BJ (cell line): ENCODE measurements around the gene SUSD6. TPM values are rescaled to one million over a fixed set of nuclear protein-coding genes. Genes with fewer than 3 reads are reported as not detected.

Experiments
- CTCF ChIA-PET: fragments of 350-600 bp; formaldehyde crosslinking; extraction: SDS; loops from one replicate; lab custom pipeline; 2021; ENCODE audit warnings: antibody characterized with exemption, inconsistent platforms; lab: Yijun Ruan, JAX
- POLR2A ChIA-PET: fragments of 300-600 bp; sonication (Branson Sonifier 250); formaldehyde crosslinking; extraction: SDS; loops from one replicate; lab custom pipeline; 2021; ENCODE audit warnings: antibody characterized with exemption; lab: Charles Lee
- DNase-seq: peaks from one replicate; pipeline ENCODE4 v3.0.0-alpha.2; 2011; ENCODE audit warnings: low read depth
- H3K27me3 ChIP-seq: 2 replicates; pipeline ENCODE4 v1.6.0; 2011; ENCODE audit warnings: low read length; ENCODE audit not compliant: control insufficient read depth, insufficient read depth
- H3K36me3 ChIP-seq: 2 replicates; pipeline ENCODE4 v1.5.1; 2011; ENCODE audit warnings: low read length; ENCODE audit not compliant: control insufficient read depth, insufficient read depth
- H3K4me3 ChIP-seq: 2 replicates; pipeline ENCODE4 v1.5.1; 2011; ENCODE audit warnings: low read depth, mild to moderate bottlenecking, control low read depth, low read length
- CTCF ChIP-seq: IDR thresholded peaks from 2 replicates; pipeline ENCODE4 v1.5.1; 2011; ENCODE audit warnings: low read depth, mild to moderate bottlenecking, control low read depth, inconsistent platforms, low read length, moderate library complexity; ENCODE audit not compliant: insufficient read depth
- polyA plus RNA-seq: library from polyadenylated mRNA; depleted of rRNA; stranded (reverse); fragments of >200 nt; gene quantifications from 2 replicates; pipeline ENCODE4 v1.2.3, GENCODE V29; 2011

Gene SUSD6
- polyA plus RNA-seq, 1 experiment = 20.3 TPM

GRCh38 chr14:69570836-69571330 lies 40.5 kb upstream of the SUSD6 start:
- Histone ChIP-seq H3K27me3 (peaks cover 45% of the 10 kb centered on the region), H3K36me3 (no peaks in the 10 kb centered on the region), H3K4me3 (no peak overlapping the region)
- DNase-seq = no peak
- CTCF ChIA-PET = interaction anchor here (0.6 to 6.3 kb wide), 8 partner anchors 9 to 45 kb away, joined by 3 to 49 read pairs (median 14); no protein-coding TSS in a partner anchor
- TF ChIP-seq CTCF = no peak
- POLR2A ChIA-PET = no interaction called here

DNA sequence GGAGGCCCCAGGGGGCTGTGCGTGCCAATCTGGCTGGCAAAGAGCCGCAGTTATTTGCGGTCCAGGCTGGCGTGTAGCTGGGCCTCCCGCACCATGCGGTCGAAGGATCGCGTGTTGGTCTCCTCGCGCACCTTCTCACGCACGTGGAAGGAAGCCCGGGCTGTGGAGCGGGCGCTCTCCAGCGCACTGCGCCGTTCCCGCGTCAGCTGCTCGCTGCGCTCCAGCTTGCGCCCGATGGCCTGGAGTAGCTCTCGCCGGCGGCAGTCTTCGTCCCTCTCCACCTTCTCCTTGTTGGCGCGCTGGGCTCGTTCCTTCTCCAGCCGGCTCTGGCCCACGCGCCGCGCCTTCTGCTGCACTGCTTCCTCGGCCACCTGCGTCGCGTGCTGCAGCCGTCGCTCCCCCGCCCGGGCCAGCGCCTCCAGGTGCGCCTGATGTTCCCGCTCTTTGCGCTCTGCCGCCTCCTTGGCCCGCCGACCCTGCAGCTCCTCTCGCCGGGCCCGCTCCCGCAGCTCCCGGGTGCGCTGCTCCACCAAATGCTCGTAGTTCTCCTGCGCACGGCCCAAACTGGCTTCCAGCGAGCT lies 39.9 kb upstream of the SUSD6 start:
- ChIA-PET CTCF (interaction anchor here (1.1 to 6.3 kb wide), 11 partner anchors 8 to 329 kb away, joined by 3 to 49 read pairs (median 19); no protein-coding TSS in a partner anchor), POLR2A (no interaction called here)
- TF ChIP-seq CTCF = no peak
- no peaks in the 10 kb centered on the region for H3K36me3 ChIP-seq
- H3K27me3 ChIP-seq = peaks cover 50% of the 10 kb centered on the region
- DNase-seq = no peak
- H3K4me3 ChIP-seq = no peak overlapping the region

DNA sequence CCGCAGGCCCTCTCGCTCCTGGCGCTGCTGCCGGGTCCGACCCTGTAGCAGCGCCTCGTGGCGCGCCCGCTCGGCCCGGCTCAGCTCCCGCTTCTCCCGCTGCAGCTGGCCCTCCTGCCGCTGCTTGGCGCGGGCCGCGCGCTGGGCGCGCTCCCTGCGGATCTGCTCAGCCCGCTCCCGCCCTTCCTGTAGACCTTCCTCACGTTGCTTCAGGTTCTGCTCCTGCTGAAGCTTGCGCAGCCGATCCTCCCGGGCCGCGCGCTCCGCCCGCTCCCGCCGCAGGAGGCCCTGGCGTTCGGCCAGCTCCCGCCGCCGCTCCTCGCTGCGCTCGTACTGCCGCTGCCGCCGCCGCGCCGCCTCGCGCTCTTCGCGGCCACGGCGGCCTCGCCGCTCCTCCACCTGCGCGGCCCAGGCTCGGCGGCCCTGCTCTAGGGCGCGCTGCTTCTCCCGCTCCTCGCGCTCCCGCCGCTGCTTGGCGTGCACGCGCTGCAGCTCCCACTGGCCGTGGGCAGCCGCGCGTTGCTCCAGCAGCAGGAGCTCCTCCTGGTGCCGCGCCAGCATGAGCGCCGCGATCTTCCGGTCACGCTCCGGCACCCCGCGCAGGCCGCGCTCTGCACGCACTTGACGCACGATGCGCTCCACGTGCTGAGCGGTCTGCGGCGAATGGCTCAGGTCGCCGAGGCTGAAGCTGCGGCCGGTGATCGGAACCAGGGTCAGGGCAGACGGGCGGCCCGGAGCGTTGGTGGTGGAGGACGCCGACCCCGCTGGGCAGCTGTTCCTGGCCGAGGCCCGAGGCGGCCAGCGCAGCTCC lies 39.2 kb upstream of the SUSD6 start:
- Histone ChIP-seq H3K36me3 (no peaks in the 10 kb centered on the region), H3K4me3 (peak overlapping the region; percentile 9; the same call in 1 of the 2 replicates), H3K27me3 (peaks cover 49% of the 10 kb centered on the region)
- no peak for DNase-seq
- TF ChIP-seq CTCF = no peak
- CTCF ChIA-PET = interaction anchor here (0.7 to 6.3 kb wide), 13 partner anchors 8 to 330 kb away, joined by 3 to 49 read pairs (median 10); no protein-coding TSS in a partner anchor
- POLR2A ChIA-PET = no interaction called here

GRCh38 chr14:69572841-69573135 lies 38.6 kb upstream of the SUSD6 start:
- no peak overlapping the region for H3K4me3 ChIP-seq
- no peaks in the 10 kb centered on the region for H3K36me3 ChIP-seq
- no peak for TF ChIP-seq CTCF
- no peak for DNase-seq
- ChIA-PET POLR2A (no interaction called here), CTCF (interaction anchor here (0.7 to 6.3 kb wide), 11 partner anchors 9 to 331 kb away, joined by 3 to 49 read pairs (median 19); no protein-coding TSS in a partner anchor)
- H3K27me3 ChIP-seq = peaks cover 49% of the 10 kb centered on the region

DNA sequence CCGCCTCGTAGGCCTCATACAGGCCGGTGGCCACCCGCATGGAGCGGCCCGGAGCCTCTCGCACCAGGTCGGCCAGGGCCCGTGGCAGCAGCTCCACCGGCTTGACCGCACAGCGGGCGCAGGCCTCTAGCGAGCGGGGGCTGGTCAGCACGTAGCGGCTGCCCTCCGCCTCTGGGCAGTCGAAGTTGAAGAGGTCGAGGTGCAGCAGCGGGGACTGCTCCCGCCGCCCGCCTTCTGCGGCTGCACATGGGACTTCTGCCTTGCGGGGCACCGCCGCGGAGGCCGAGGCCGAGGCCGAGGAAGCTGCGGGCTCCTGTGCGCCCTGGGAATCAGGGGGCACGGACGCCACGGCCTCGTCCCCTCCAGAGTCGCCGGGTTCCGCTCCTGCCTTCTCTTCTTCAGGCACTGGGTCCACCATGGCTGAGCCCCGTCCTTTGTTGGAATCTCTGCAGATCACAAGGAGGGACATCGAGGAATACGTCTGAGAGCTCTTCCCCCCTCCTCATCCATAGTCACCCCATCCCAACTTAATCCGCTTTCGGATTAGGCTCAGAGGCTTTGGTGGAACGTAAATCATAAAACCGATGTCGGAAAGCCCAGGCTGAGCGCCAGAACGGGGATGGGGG lies 38.1 kb upstream of the SUSD6 start:
- ChIA-PET POLR2A (no interaction called here), CTCF (interaction anchor here (0.7 to 6.3 kb wide), 20 partner anchors 8 to 331 kb away, joined by 3 to 64 read pairs (median 6); no protein-coding TSS in a partner anchor)
- no peak for DNase-seq
- H3K36me3 ChIP-seq = no peaks in the 10 kb centered on the region
- no peak overlapping the region for H3K4me3 ChIP-seq
- TF ChIP-seq CTCF = no peak
- H3K27me3 ChIP-seq = peaks cover 48% of the 10 kb centered on the region
